Endothelial cell of umbilical vein (primary cell): ENCODE measurements around the gene MAPK6. TPM values are rescaled to one million over a fixed set of nuclear protein-coding genes. Genes with fewer than 3 reads are reported as not detected.

Source experiments
- BruUV-seq: library from RNA; stranded (reverse); fragments of 400-500 nt; replicated peaks from 2 replicates; lab custom pipeline; 2021; lab: Mats Ljungman, UMichigan
- CTCF ChIA-PET: fragments of 300-600, 350-600 bp; sonication (Branson Sonifier 250); formaldehyde crosslinking; loops from one replicate; lab custom pipeline; 2021; ENCODE audit warnings: antibody characterized with exemption, inconsistent platforms; lab: Charles Lee
- POLR2A ChIA-PET: fragments of 300-600, 350-600 bp; sonication (Branson Sonifier 250); formaldehyde crosslinking; loops from one replicate; lab custom pipeline; 2021; ENCODE audit warnings: antibody characterized with exemption, inconsistent platforms; lab: Charles Lee
- DNase-seq: peaks from one replicate; pipeline ENCODE4 v3.0.0-alpha.2; 2011; ENCODE audit warnings: low read depth, low spot score
- FAIRE-seq: peaks from 2 replicates; lab custom pipeline; 2011; peaks lifted over from hg19 to GRCh38; lab: Jason Lieb, UNC
- H2AFZ ChIP-seq: 2 replicates; pipeline ENCODE4 v1.6.0; 2012; ENCODE audit warnings: low read depth, low read length, control low read depth, inconsistent platforms
- H3K27ac ChIP-seq: 2 replicates; pipeline ENCODE4 v1.5.1; 2011; ENCODE audit warnings: low read depth, mild to moderate bottlenecking, control low read depth, low read length, moderate library complexity; ENCODE audit not compliant: insufficient read depth
- H3K27me3 ChIP-seq, 2 experiments: 2 replicates each; pipeline versions ENCODE4 v1.6.0 to v1.6.1; 2011; ENCODE audit warnings: low read length in 2 of 2, mixed read lengths in 1 of 2; ENCODE audit not compliant: control insufficient read depth in 2 of 2, insufficient read depth in 2 of 2
- H3K36me3 ChIP-seq, 2 experiments: 2 replicates in 1 of 2; 3 replicates in 1 of 2; pipeline ENCODE4 v1.5.1; 2011; ENCODE audit warnings: low read length in 2 of 2, mild to moderate bottlenecking in 1 of 2, moderate library complexity in 1 of 2; ENCODE audit not compliant: control insufficient read depth in 2 of 2, insufficient read depth in 2 of 2; ENCODE audit errors: extremely low read depth in 1 of 2
- H3K4me1 ChIP-seq: 3 replicates; pipeline ENCODE4 v1.5.1; 2011; ENCODE audit warnings: mild to moderate bottlenecking, low read length; ENCODE audit not compliant: control insufficient read depth, insufficient read depth; ENCODE audit errors: extremely low read depth
- H3K4me2 ChIP-seq: 2 replicates; pipeline ENCODE4 v1.6.1; 2011; ENCODE audit warnings: low read length, control low read depth, mixed read lengths; ENCODE audit not compliant: insufficient read depth
- H3K4me3 ChIP-seq, 3 experiments: fragments of 200-600 bp in 1 of 3; sonication (generic), shearing (Covaris generic) in 1 of 3; replicated peaks in 1 of 3; 2 replicates each; pipeline ENCODE4 v1.5.1; 2011 to 2016; ENCODE audit warnings: control low read depth in 3 of 3, low read length in 3 of 3, mild to moderate bottlenecking in 2 of 3, inconsistent platforms in 1 of 3, low read depth in 1 of 3, moderate library complexity in 1 of 3; ENCODE audit not compliant: insufficient read depth in 1 of 3
- H3K79me2 ChIP-seq: 2 replicates; pipeline ENCODE4 v1.6.0; 2012; ENCODE audit warnings: low read length, inconsistent platforms; ENCODE audit not compliant: control insufficient read depth, insufficient read depth
- H3K9ac ChIP-seq: replicated peaks from 2 replicates; pipeline ENCODE3; 2011; ENCODE audit warnings: low read length, control low read depth; ENCODE audit not compliant: insufficient read depth; ENCODE audit errors: extremely low read depth
- H3K9me1 ChIP-seq: replicated peaks from 3 replicates; pipeline ENCODE4 v1.6.0; 2011; ENCODE audit warnings: mild to moderate bottlenecking, low read length; ENCODE audit not compliant: control insufficient read depth, insufficient read depth; ENCODE audit errors: extremely low read depth
- H3K9me3 ChIP-seq: replicated peaks from 2 replicates; pipeline ENCODE4 v1.5.1; 2012; ENCODE audit warnings: low read length, inconsistent platforms; ENCODE audit not compliant: control insufficient read depth, insufficient read depth
- H4K20me1 ChIP-seq: replicated peaks from 2 replicates; pipeline ENCODE3; 2011; ENCODE audit warnings: mild to moderate bottlenecking, low read length; ENCODE audit not compliant: control insufficient read depth, insufficient read depth; ENCODE audit errors: extremely low read depth
- CTCF ChIP-seq, 2 donors: IDR thresholded peaks; 1 replicate in 1 of 2; 2 replicates in 1 of 2; pipeline ENCODE4 v1.5.1; 2011; ENCODE audit warnings: low read length in 2 of 2, mild to moderate bottlenecking in 2 of 2, moderate library complexity in 2 of 2, control low read depth in 1 of 2, inconsistent platforms in 1 of 2, low read depth in 1 of 2; ENCODE audit not compliant: insufficient read depth in 1 of 2; ENCODE audit errors: extremely low read depth in 1 of 2
- EZH2 ChIP-seq: IDR thresholded peaks from 2 replicates; pipeline ENCODE4 v1.6.1; 2012; ENCODE audit warnings: borderline replicate concordance, low read depth, mild to moderate bottlenecking, moderate library complexity, low read length, inconsistent platforms; ENCODE audit not compliant: severe bottlenecking
- FOS ChIP-seq: IDR thresholded peaks from 2 replicates; pipeline ENCODE4 v1.6.1; 2011; ENCODE audit warnings: mild to moderate bottlenecking, low read length, moderate library complexity, borderline replicate concordance; ENCODE audit not compliant: insufficient read depth
- GATA2 ChIP-seq: IDR thresholded peaks from 2 replicates; pipeline ENCODE4 v1.7.0; 2011; ENCODE audit warnings: low read depth, mild to moderate bottlenecking, moderate library complexity, mixed read lengths, low read length; ENCODE audit not compliant: insufficient read length, insufficient read depth
- JUN ChIP-seq: IDR thresholded peaks from 2 replicates; pipeline ENCODE4 v1.6.1; 2011; ENCODE audit warnings: borderline replicate concordance, low read depth; ENCODE audit not compliant: insufficient read length, insufficient read depth
- MAX ChIP-seq: IDR thresholded peaks from 2 replicates; pipeline ENCODE4 v1.6.1; 2011; ENCODE audit not compliant: insufficient read depth, insufficient read length
- MYC ChIP-seq: IDR thresholded peaks from one replicate; pipeline ENCODE4 v1.6.1; 2011; ENCODE audit warnings: mild to moderate bottlenecking, low read depth, low read length
- POLR2A ChIP-seq: IDR thresholded peaks from 2 replicates; pipeline ENCODE4 v1.6.1; 2012; ENCODE audit warnings: low read depth, mild to moderate bottlenecking, control low read depth, low read length
- POLR2AphosphoS5 ChIP-seq: IDR thresholded peaks from 2 replicates; pipeline ENCODE4 v1.6.1; 2012; ENCODE audit warnings: low read depth, mild to moderate bottlenecking, control low read depth, low read length, moderate library complexity; ENCODE audit not compliant: insufficient read depth
- dilution Hi-C: fragments of 300-500 bp; cut with MboI; formaldehyde crosslinking; loops from one replicate; pipeline ENCODE4 v1.15.0; 2019; ENCODE audit warnings: low sequenced_read_pairs; ENCODE audit not compliant: extremely low pct_ligation_motif_present
- intact Hi-C: fragments of 100-400 bp; cut with micrococcal nuclease; formaldehyde crosslinking; loops from one replicate; pipeline ENCODE4 v1.10.0; 2022
- polyA plus RNA-seq, 4 experiments: library from polyadenylated mRNA; depleted of rRNA in 3 of 4; stranded (reverse) in 3 of 4; unstranded in 1 of 4; fragments of >200 nt; gene quantifications; 2 replicates each; pipeline versions ENCODE4 v1.2.1 to v1.2.3, GENCODE V29; 2011 to 2012; ENCODE audit warnings: missing spikeins in 1 of 4
- total RNA-seq: library from RNA; stranded (reverse); gene quantifications from 2 replicates; pipeline ENCODE4 v1.2.3, GENCODE V29; 2021

The MAPK6 gene
- total and polyA plus RNA-seq, 2 donors (not counting 3 experiments of a cell fraction or from before 2014, with no cell fraction given) = 10.9 to 37.4 TPM

- BruUV-seq = no TSS peak
- peaks cover 4% of the 10 kb centered on the region for H3K4me1 ChIP-seq
- CTCF ChIA-PET = interaction anchor here (0.9 to 7.8 kb wide), 5 partner anchors 9 to 55 kb away, joined by 3 to 102 read pairs (median 4); no protein-coding TSS in a partner anchor
- FAIRE-seq (no peak), DNase-seq (no peak)
- peaks cover 3% of the 10 kb centered on the region for H3K9me3 ChIP-seq
- POLR2A ChIA-PET = no interaction called here
- TF ChIP-seq POLR2AphosphoS5 = no peak
- no peak for TF ChIP-seq FOS
- no peaks in the 10 kb centered on the region for H3K36me3 ChIP-seq
- dilution Hi-C loops (no loop called here), intact Hi-C loops (no loop called here)
- H3K4me3 ChIP-seq = no peak overlapping the region
- no peak overlapping the region for H2AFZ ChIP-seq
- no peaks in the 10 kb centered on the region for H3K27me3 ChIP-seq
- H3K27ac ChIP-seq = no peak overlapping the region
- H3K9ac ChIP-seq = no peak overlapping the region
- H3K4me2 ChIP-seq = no peak overlapping the region
- H3K79me2 ChIP-seq = no peaks in the 10 kb centered on the region
- no peaks in the 10 kb centered on the region for H3K9me1 ChIP-seq
- H4K20me1 ChIP-seq = no peaks in the 10 kb centered on the region
Measured at GRCh38 chr15:52083603-52084002, 64.6 kb downstream of the MAPK6 start.

GRCh38 chr15:52085299-52085698 lies 66.3 kb downstream of the MAPK6 start:
- H3K4me3 ChIP-seq = no peak overlapping the region
- FAIRE-seq (no peak), DNase-seq (peak; percentile 27)
- dilution Hi-C loops (no loop called here), intact Hi-C loops (no loop called here)
- H3K4me1 ChIP-seq = peaks cover 4% of the 10 kb centered on the region
- no peak overlapping the region for H3K4me2 ChIP-seq
- POLR2A ChIA-PET = interaction anchor here (0.5 kb wide), 1 partner anchor 15 kb away, joined by 5 read pairs; no protein-coding TSS in a partner anchor
- TF ChIP-seq MYC = no peak
- no peak for TF ChIP-seq GATA2
- no peak for TF ChIP-seq FOS
- TF ChIP-seq POLR2AphosphoS5 = no peak
- no peak for TF ChIP-seq MAX
- TF ChIP-seq JUN = no peak
- TF ChIP-seq POLR2A = no peak
- no peak for TF ChIP-seq CTCF (IDR thresholded peaks at IDR 0.05; ENCODE audit: extremely low read depth in 1 of 2, insufficient read depth in 1 of 2, low read depth in 1 of 2, low read length in 2 of 2)
- TF ChIP-seq EZH2 = no peak
- no peak overlapping the region for H3K27ac ChIP-seq
- H2AFZ ChIP-seq = no peak overlapping the region
- H3K9me3 ChIP-seq = peaks cover 3% of the 10 kb centered on the region
- no peaks in the 10 kb centered on the region for H3K27me3 ChIP-seq
- H3K36me3 ChIP-seq = no peaks in the 10 kb centered on the region
- no peaks in the 10 kb centered on the region for H3K79me2 ChIP-seq
- CTCF ChIA-PET = no interaction called here
- H4K20me1 ChIP-seq = no peaks in the 10 kb centered on the region
- BruUV-seq = no TSS peak
- H3K9ac ChIP-seq = no peak overlapping the region
- H3K9me1 ChIP-seq = no peaks in the 10 kb centered on the region
